ENCODE measurements around the gene SMG1.

SMG1 gene

GRCh38 chr16:18802767-18803343 is 123.4 kb downstream of the SMG1 start:
- no peak for TF ChIP-seq CTCF (IDR thresholded peaks at IDR 0.05; ENCODE audit: borderline replicate concordance, insufficient read depth, low read depth, low read length)
- no peak overlapping the region for H3K4me3 ChIP-seq (ENCODE audit: low read depth, low read length)

GRCh38 chr16:18801145-18801972 is 124.8 kb downstream of the SMG1 start, which contains the start of gene ARL6IP1:
TSS of gene ARL6IP1 (minus strand) at chr16:18801549. CDS start at chr16:18801466, 83 bp downstream.
- peak within 1 kb of the TSS; percentile 67 for H3K4me3 ChIP-seq (ENCODE audit: low read depth, low read length)
- TF ChIP-seq CTCF (IDR thresholded peaks at IDR 0.05; ENCODE audit: borderline replicate concordance, insufficient read depth, low read depth, low read length): peak; percentile 87

GRCh38 chr16:18800775-18801144 is 125.4 kb downstream of the SMG1 start:
- peak overlapping the region; percentile 67 for H3K4me3 ChIP-seq (ENCODE audit: low read depth, low read length)

DNA sequence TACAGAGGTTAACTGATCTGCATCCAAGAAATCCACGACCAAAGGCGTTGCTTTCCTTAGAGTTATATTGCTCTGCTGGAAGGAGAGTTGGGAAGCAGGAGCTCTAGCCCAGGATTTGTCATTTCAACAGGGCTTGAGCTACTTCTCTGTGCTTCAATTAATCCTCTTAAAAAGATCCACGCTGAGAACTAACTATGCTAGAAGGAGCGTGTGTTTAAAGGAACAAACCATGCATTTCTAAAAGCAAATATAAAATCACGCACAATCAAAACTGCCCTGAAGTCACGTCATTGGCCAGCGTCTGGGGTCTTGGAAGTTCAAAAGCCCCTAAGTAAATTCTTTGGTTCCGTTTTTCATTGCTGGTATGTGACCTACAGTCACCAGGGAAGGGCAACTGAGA is 125.9 kb downstream of the SMG1 start:
- H3K4me3 ChIP-seq (ENCODE audit: low read depth, low read length): peak overlapping the region; percentile 67
- no peak for TF ChIP-seq CTCF (IDR thresholded peaks at IDR 0.05; ENCODE audit: borderline replicate concordance, insufficient read depth, low read depth, low read length)

More at GRCh38 chr16:18800775-18801144, 125.4 kb downstream of the SMG1 start:
- no peak for TF ChIP-seq CTCF (IDR thresholded peaks at IDR 0.05; ENCODE audit: borderline replicate concordance, insufficient read depth, low read depth, low read length)

GRCh38 chr16:18799500-18799899 is 126.7 kb downstream of the SMG1 start:
- H3K4me3 ChIP-seq (ENCODE audit: low read depth, low read length): no peak overlapping the region
- no peak for TF ChIP-seq CTCF (IDR thresholded peaks at IDR 0.05; ENCODE audit: borderline replicate concordance, insufficient read depth, low read depth, low read length)

- H3K4me3 ChIP-seq (ENCODE audit: low read depth, low read length): no peak overlapping the region
- no peak for TF ChIP-seq CTCF (IDR thresholded peaks at IDR 0.05; ENCODE audit: borderline replicate concordance, insufficient read depth, low read depth, low read length)
Measured at GRCh38 chr16:18797746-18798145, 128.5 kb downstream of the SMG1 start.

DNA sequence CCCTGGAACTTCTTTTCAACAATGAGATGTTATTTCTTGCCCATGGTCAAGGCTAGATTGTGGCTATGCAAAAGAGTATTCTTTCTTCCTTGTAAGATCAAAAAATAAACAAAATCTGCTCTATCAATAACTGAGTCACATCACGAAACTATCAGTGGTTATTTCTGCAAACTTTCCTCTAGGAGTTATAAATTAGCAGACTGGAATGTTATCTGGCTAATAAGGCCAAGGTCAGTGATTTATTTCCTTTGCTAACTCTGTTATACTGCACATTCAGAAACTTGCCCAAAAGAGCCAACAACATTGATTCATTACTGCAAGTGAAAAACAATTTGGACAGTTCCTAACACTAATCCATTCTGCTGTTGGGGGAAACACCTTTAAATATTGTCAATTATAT is 129.8 kb downstream of the SMG1 start:
- no peak overlapping the region for H3K4me3 ChIP-seq (ENCODE audit: low read depth, low read length)
- no peak for TF ChIP-seq CTCF (IDR thresholded peaks at IDR 0.05; ENCODE audit: borderline replicate concordance, insufficient read depth, low read depth, low read length)

Data from GM12875 (cell line).